GM12878 (cell line): ENCODE measurements around the gene SSPN. TPM values are rescaled to one million over a fixed set of nuclear protein-coding genes. Genes with fewer than 3 reads are reported as not detected.

ENCODE experiments used
- CHD4 ChIP-seq: fragments of 200-600 bp; sonication (generic); IDR thresholded peaks from 2 replicates; pipeline ENCODE4 v1.6.1; 2016; ENCODE audit warnings: mild to moderate bottlenecking
- CREM ChIP-seq: IDR thresholded peaks from 2 replicates; pipeline ENCODE4 v1.6.1; 2014; ENCODE audit warnings: antibody characterized with exemption, low read depth
- E2F4 ChIP-seq: IDR thresholded peaks from 2 replicates; pipeline ENCODE4 v1.6.1; 2012; ENCODE audit warnings: low read depth, low read length, improper control_type of control experiment
- ELK1 ChIP-seq: IDR thresholded peaks from 2 replicates; pipeline ENCODE4 v1.6.1; 2012; ENCODE audit warnings: low read depth, low read length, improper control_type of control experiment
- ESRRA ChIP-seq: IDR thresholded peaks from 2 replicates; pipeline ENCODE4 v1.6.1; 2012; ENCODE audit warnings: mild to moderate bottlenecking, low read length, improper control_type of control experiment
- ETV6 ChIP-seq, 2 experiments: fragments of 450-650 bp in 1 of 2; IDR thresholded peaks in 1 of 2; conservative IDR thresholded peaks in 1 of 2; 2 replicates each; pipeline ENCODE4 v1.6.1; 2014; ENCODE audit warnings: antibody characterized with exemption in 1 of 2, borderline replicate concordance in 1 of 2, low read depth in 1 of 2, mild to moderate bottlenecking in 1 of 2, moderate library complexity in 1 of 2
- JUND ChIP-seq: IDR thresholded peaks from 2 replicates; pipeline ENCODE4 v1.6.1; 2012; ENCODE audit warnings: low read depth, mild to moderate bottlenecking, low read length, improper control_type of control experiment, moderate library complexity
- KLF5 ChIP-seq: fragments of 450-650 bp; IDR thresholded peaks from 2 replicates; pipeline ENCODE4 v1.6.1; 2014; ENCODE audit warnings: mild to moderate bottlenecking; ENCODE audit not compliant: partially characterized antibody
- MAX ChIP-seq: IDR thresholded peaks from 2 replicates; pipeline ENCODE4 v1.6.1; 2012; ENCODE audit warnings: low read depth, low read length, improper control_type of control experiment
- MTA2 ChIP-seq: fragments of 450-650 bp; IDR thresholded peaks from 2 replicates; pipeline ENCODE4 v1.6.1; 2016; ENCODE audit warnings: low read depth, mild to moderate bottlenecking, moderate library complexity
- NBN ChIP-seq: fragments of 450-650 bp; IDR thresholded peaks from 2 replicates; pipeline ENCODE4 v1.6.1; 2016
- NR2F1 ChIP-seq: fragments of 450-650 bp; conservative IDR thresholded peaks from 2 replicates; pipeline ENCODE4 v1.6.1; 2017; ENCODE audit warnings: mild to moderate bottlenecking
- POLR2A ChIP-seq: IDR thresholded peaks from 2 replicates; pipeline ENCODE4 v1.6.1; 2011; ENCODE audit warnings: low read depth, mild to moderate bottlenecking, low read length
- POU2F2 ChIP-seq: IDR thresholded peaks from 3 replicates; pipeline ENCODE4 v1.6.1; 2011; ENCODE audit warnings: low read depth, mild to moderate bottlenecking, low read length, borderline replicate concordance
- RAD21 ChIP-seq: IDR thresholded peaks from 2 replicates; pipeline ENCODE4 v1.6.1; 2011; ENCODE audit warnings: mild to moderate bottlenecking, low read depth, low read length, moderate library complexity; ENCODE audit not compliant: insufficient read depth
- SIN3A ChIP-seq: IDR thresholded peaks from 2 replicates; pipeline ENCODE4 v1.6.1; 2012; ENCODE audit warnings: low read depth, low read length, improper control_type of control experiment
- SKIL ChIP-seq: fragments of 450-650 bp; IDR thresholded peaks from 2 replicates; pipeline ENCODE4 v1.6.1; 2017; ENCODE audit warnings: mild to moderate bottlenecking, low read depth, inconsistent platforms; ENCODE audit not compliant: poor library complexity, severe bottlenecking
- TCF12 ChIP-seq: IDR thresholded peaks from 2 replicates; pipeline ENCODE4 v1.6.1; 2011; ENCODE audit warnings: low read depth, mild to moderate bottlenecking, low read length
- TCF7 ChIP-seq: IDR thresholded peaks from 2 replicates; pipeline ENCODE4 v1.6.1; 2014; ENCODE audit warnings: antibody characterized with exemption, borderline replicate concordance
- ZNF207 ChIP-seq: fragments of 450-650 bp; IDR thresholded peaks from 2 replicates; pipeline ENCODE4 v1.6.1; 2014; ENCODE audit warnings: antibody characterized with exemption, mild to moderate bottlenecking, borderline replicate concordance
- ZNF687 ChIP-seq: fragments of 450-650 bp; IDR thresholded peaks from 2 replicates; pipeline ENCODE4 v1.6.1; 2017; ENCODE audit warnings: mild to moderate bottlenecking, moderate library complexity
- polyA plus RNA-seq, 11 experiments: library from polyadenylated mRNA; depleted of rRNA in 4 of 11; unstranded in 6 of 11; stranded (reverse) in 5 of 11; fragments of >200 nt; fragmentation: Nextera tagmentation in 4 of 11; fragmentation: Illumina TruSeq in 1 of 11; extraction: Ambion mirVana in 4 of 11; extraction: Trizol in 1 of 11; gene quantifications; 1 replicate in 1 of 11; 2 replicates in 10 of 11; pipeline versions ENCODE4 v1.2.1 to v1.2.3, GENCODE V29; 2011 to 2016; ENCODE audit warnings: inconsistent platforms in 2 of 11, missing spikeins in 2 of 11, low read depth in 1 of 11
- total RNA-seq, 4 experiments: library from RNA; depleted of rRNA in 3 of 4; stranded (reverse); fragments of >200 nt in 3 of 4; fragmentation: Illumina TruSeq in 1 of 4; extraction: Trizol in 1 of 4; gene quantifications; 2 replicates each; pipeline versions ENCODE4 v1.2.1 to v1.2.3, GENCODE V29; 2013 to 2021

Gene SSPN
- total and polyA plus RNA-seq, 10 of the 15 experiments (the other 5 are each of a cell fraction or from before 2014, with no cell fraction given), result 0.04 to 0.41 (median 0.28) TPM; not detected in 5

GRCh38 chr12:26156201-26156871, 39.0 kb upstream of the SSPN start (continued):
- no peak for TF ChIP-seq TCF7
- TF ChIP-seq CHD4, result 0 out of 2 replicates have a peak, but pooled peaks have one; percentile 32
- TF ChIP-seq MAX, result peak; percentile 51; the same call in 1 of the 2 replicates
- TF ChIP-seq ELK1, result 0 out of 2 replicates have a peak, but pooled peaks have one; percentile 45
- TF ChIP-seq NBN, result peak; percentile 96
- TF ChIP-seq ETV6 (conservative IDR thresholded peaks at IDR 0.05 in 1 of 2, IDR thresholded peaks at IDR 0.05 in 1 of 2; ENCODE audit: borderline replicate concordance in 1 of 2, low read depth in 1 of 2), result peak in 1 of 2 experiments; percentile 70; a peak in 2 of 4 replicates
- no peak for TF ChIP-seq E2F4
- TF ChIP-seq JUND, result no peak
- peak; percentile 78; the same call in 1 of the 2 replicates for TF ChIP-seq ZNF207
- peak; percentile 98 for TF ChIP-seq TCF12
- TF ChIP-seq KLF5, result peak; percentile 72
- no peak for TF ChIP-seq ESRRA
- peak; percentile 59; the same call in 1 of the 2 replicates for TF ChIP-seq NR2F1
- TF ChIP-seq ZNF687, result peak; percentile 86; the same call in 1 of the 2 replicates
- TF ChIP-seq SKIL, result peak; percentile 85
- peak; percentile 51; the same call in 1 of the 2 replicates for TF ChIP-seq POLR2A
- TF ChIP-seq MTA2, result peak; percentile 99
- no peak for TF ChIP-seq SIN3A
- peak; percentile 98 for TF ChIP-seq POU2F2
- TF ChIP-seq CREM, result peak; percentile 44; the same call in 1 of the 2 replicates
- TF ChIP-seq RAD21, result 0 out of 2 replicates have a peak, but pooled peaks have one; percentile 15
